Immature natural killer cell (primary cell): Measurements from ENCODE around the gene TCF7L2. TPM values are rescaled to one million over a fixed set of nuclear protein-coding genes. Genes with fewer than 3 reads are reported as not detected.
A peak's percentile ranks its signal among the peaks of the same experiment; 100 is the strongest.

Experiments
- DNase-seq, 3 donors: peaks; one replicate each; pipeline ENCODE4 v3.0.0; 2022; ENCODE audit warnings: mixed read lengths in 1 of 3
- H3K27ac Mint-ChIP-seq, 6 donors: one replicate each; pipeline ENCODE4 v1.8.0; 2020; ENCODE audit warnings: mixed read lengths in 6 of 6, mild to moderate bottlenecking in 5 of 6, inconsistent platforms in 4 of 6, moderate library complexity in 3 of 6
- H3K27me3 Mint-ChIP-seq, 3 donors: one replicate each; pipeline ENCODE4 v1.8.0; 2020 to 2021; ENCODE audit warnings: low read depth in 3 of 3, mild to moderate bottlenecking in 3 of 3, mixed read lengths in 3 of 3, moderate library complexity in 3 of 3, inconsistent platforms in 1 of 3
- H3K36me3 Mint-ChIP-seq, 3 donors: one replicate each; pipeline ENCODE4 v1.8.0; 2020; ENCODE audit warnings: mixed read lengths in 3 of 3, inconsistent platforms in 2 of 3, mild to moderate bottlenecking in 2 of 3
- H3K4me1 Mint-ChIP-seq, 2 donors: one replicate each; pipeline ENCODE4 v1.8.0; 2020; ENCODE audit warnings: inconsistent platforms in 2 of 2, mild to moderate bottlenecking in 2 of 2, mixed read lengths in 2 of 2, moderate library complexity in 1 of 2
- H3K4me3 Mint-ChIP-seq, 5 donors: one replicate each; pipeline ENCODE4 v1.8.0; 2020; ENCODE audit warnings: mild to moderate bottlenecking in 5 of 5, mixed read lengths in 5 of 5, inconsistent platforms in 3 of 5, moderate library complexity in 3 of 5
- H3K9me3 Mint-ChIP-seq, 6 donors: one replicate each; pipeline ENCODE4 v1.8.0; 2020; ENCODE audit warnings: mild to moderate bottlenecking in 6 of 6, mixed read lengths in 6 of 6, inconsistent platforms in 4 of 6, moderate library complexity in 3 of 6
- polyA plus RNA-seq, 3 donors: library from polyadenylated mRNA; unstranded; fragments of 300-500 nt; fragmentation: Illumina TruSeq; gene quantifications; one replicate each; pipeline ENCODE4 v1.2.3, GENCODE V29; 2021

Gene TCF7L2
- polyA plus RNA-seq, 3 donors from 2014 or later, result 0.83 to 1.8 TPM; not detected in 1

- H3K4me1 Mint-ChIP-seq, result peaks cover 15 to 18% of the 10 kb centered on the region in 2 donors
- peaks cover 0 to 2% (median 1%) of the 10 kb centered on the region in 3 donors for H3K27me3 Mint-ChIP-seq
These were observed 215.6 kb downstream of the TCF7L2 start for GRCh38 chr10:113165673-113166072.

GRCh38 chr10:113167702-113168101 is 217.7 kb downstream of the TCF7L2 start:
- Mint-ChIP-seq H3K4me1 (peaks cover 17 to 21% of the 10 kb centered on the region in 2 donors), H3K27me3 (peaks cover 0 to 2% (median 1%) of the 10 kb centered on the region in 3 donors)

More at GRCh38 chr10:113165673-113166072, 215.6 kb downstream of the TCF7L2 start:
- no peaks in the 10 kb centered on the region for H3K9me3 Mint-ChIP-seq
- DNase-seq, result no peak
- H3K4me3 Mint-ChIP-seq, result no peak overlapping the region
- H3K27ac Mint-ChIP-seq, result peak overlapping the region in 1 of 6 donors; percentile 37
- peaks cover 6 to 12% (median 8%) of the 10 kb centered on the region in 3 donors for H3K36me3 Mint-ChIP-seq

GRCh38 chr10:113168584-113168983 is 218.5 kb downstream of the TCF7L2 start:
- H3K4me3 Mint-ChIP-seq, result no peak overlapping the region
- H3K36me3 Mint-ChIP-seq, result peaks cover 0 to 6% (median 0%) of the 10 kb centered on the region in 3 donors
- no peak overlapping the region for H3K27ac Mint-ChIP-seq
- H3K4me1 Mint-ChIP-seq, result peaks cover 17 to 21% of the 10 kb centered on the region in 2 donors
- no peaks in the 10 kb centered on the region for H3K9me3 Mint-ChIP-seq
- peaks cover 0 to 2% (median 1%) of the 10 kb centered on the region in 3 donors for H3K27me3 Mint-ChIP-seq
- DNase-seq, result no peak

More at GRCh38 chr10:113167702-113168101, 217.7 kb downstream of the TCF7L2 start:
- Mint-ChIP-seq H3K4me3 (no peak overlapping the region), H3K9me3 (no peaks in the 10 kb centered on the region), H3K27ac (peak overlapping the region in 1 of 6 donors; percentile 20), H3K36me3 (peaks cover 0 to 6% (median 0%) of the 10 kb centered on the region in 3 donors)
- DNase-seq, result no peak

DNA sequence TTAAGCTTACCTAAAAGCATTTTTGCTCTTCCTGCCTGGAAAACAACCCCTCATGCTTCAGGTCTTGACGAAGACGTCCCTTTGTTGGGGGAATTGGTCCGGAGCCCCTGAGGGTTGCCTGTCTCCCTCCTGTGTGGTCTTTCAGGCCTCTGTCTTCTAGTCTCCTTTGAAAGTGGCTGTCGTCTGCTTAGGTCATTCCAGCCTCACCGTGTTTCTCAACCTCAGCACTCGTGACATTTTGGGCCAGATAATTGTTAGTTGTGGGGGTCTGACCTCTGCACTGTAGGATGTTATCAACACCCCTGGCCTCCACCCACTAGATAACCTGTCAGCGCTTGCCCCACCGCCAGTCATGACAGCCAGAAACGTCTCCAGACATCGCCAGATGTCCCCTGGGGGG is 219.1 kb downstream of the TCF7L2 start:
- Mint-ChIP-seq H3K27ac (peak overlapping the region in 2 of 6 donors; percentile 7 to 14), H3K36me3 (peaks cover 0 to 6% (median 0%) of the 10 kb centered on the region in 3 donors), H3K4me3 (no peak overlapping the region), H3K9me3 (no peaks in the 10 kb centered on the region), H3K4me1 (peaks cover 17 to 21% of the 10 kb centered on the region in 2 donors), H3K27me3 (peaks cover 0 to 2% (median 1%) of the 10 kb centered on the region in 3 donors)
- DNase-seq, result no peak

GRCh38 chr10:113169853-113170460 is 219.9 kb downstream of the TCF7L2 start:
- Mint-ChIP-seq H3K36me3 (peaks cover 0 to 6% (median 0%) of the 10 kb centered on the region in 3 donors), H3K27ac (peak overlapping the region; percentile 46 to 79 (median 64)), H3K4me1 (peaks cover 17 to 21% of the 10 kb centered on the region in 2 donors), H3K9me3 (no peaks in the 10 kb centered on the region), H3K4me3 (peak overlapping the region in 2 of 5 donors; percentile 41 to 56), H3K27me3 (peaks cover 0 to 2% (median 1%) of the 10 kb centered on the region in 3 donors)
- peak; percentile 11 to 38 (median 20) for DNase-seq

- H3K4me3 Mint-ChIP-seq, result no peak overlapping the region
- DNase-seq, result no peak
- H3K9me3 Mint-ChIP-seq, result no peaks in the 10 kb centered on the region
- H3K36me3 Mint-ChIP-seq, result peaks cover 0 to 3% (median 0%) of the 10 kb centered on the region in 3 donors
- H3K4me1 Mint-ChIP-seq, result peaks cover 17 to 21% of the 10 kb centered on the region in 2 donors
- H3K27ac Mint-ChIP-seq, result no peak overlapping the region
- peaks cover 0 to 2% (median 0%) of the 10 kb centered on the region in 3 donors for H3K27me3 Mint-ChIP-seq
These were observed 221.6 kb downstream of the TCF7L2 start for GRCh38 chr10:113171662-113172061.

- DNase-seq, result no peak
- H3K4me1 Mint-ChIP-seq, result peaks cover 6 to 8% of the 10 kb centered on the region in 2 donors
- no peak overlapping the region for H3K4me3 Mint-ChIP-seq
- H3K27me3 Mint-ChIP-seq, result peaks cover 0 to under 1% (median 0%) of the 10 kb centered on the region in 3 donors
- no peaks in the 10 kb centered on the region for H3K36me3 Mint-ChIP-seq
- H3K27ac Mint-ChIP-seq, result no peak overlapping the region
- no peaks in the 10 kb centered on the region for H3K9me3 Mint-ChIP-seq
These were observed 225.1 kb downstream of the TCF7L2 start for GRCh38 chr10:113175176-113175575.

- Mint-ChIP-seq H3K4me1 (no peaks in the 10 kb centered on the region), H3K36me3 (no peaks in the 10 kb centered on the region)
These were observed 226.0 kb downstream of the TCF7L2 start for GRCh38 chr10:113175756-113176651.

GRCh38 chr10:113176652-113177155 is 226.7 kb downstream of the TCF7L2 start:
- H3K9me3 Mint-ChIP-seq, result no peaks in the 10 kb centered on the region
- H3K36me3 Mint-ChIP-seq, result no peaks in the 10 kb centered on the region
- H3K27ac Mint-ChIP-seq, result no peak overlapping the region
- peaks cover 0 to 2% (median 0%) of the 10 kb centered on the region in 3 donors for H3K27me3 Mint-ChIP-seq
- H3K4me3 Mint-ChIP-seq, result no peak overlapping the region
- no peaks in the 10 kb centered on the region for H3K4me1 Mint-ChIP-seq
- DNase-seq, result no peak

More at GRCh38 chr10:113175756-113176651, 226.0 kb downstream of the TCF7L2 start:
- H3K9me3 Mint-ChIP-seq, result no peaks in the 10 kb centered on the region
- no peak overlapping the region for H3K27ac Mint-ChIP-seq
- H3K27me3 Mint-ChIP-seq, result peaks cover 0 to 2% (median 0%) of the 10 kb centered on the region in 3 donors
- no peak for DNase-seq
- H3K4me3 Mint-ChIP-seq, result no peak overlapping the region

- Mint-ChIP-seq H3K27me3 (peaks cover 1 to 2% (median 2%) of the 10 kb centered on the region in 3 donors), H3K27ac (no peak overlapping the region), H3K36me3 (no peaks in the 10 kb centered on the region), H3K4me1 (no peaks in the 10 kb centered on the region), H3K9me3 (no peaks in the 10 kb centered on the region), H3K4me3 (no peak overlapping the region)
- no peak for DNase-seq
These were observed 227.3 kb downstream of the TCF7L2 start for GRCh38 chr10:113177156-113177935.

DNA sequence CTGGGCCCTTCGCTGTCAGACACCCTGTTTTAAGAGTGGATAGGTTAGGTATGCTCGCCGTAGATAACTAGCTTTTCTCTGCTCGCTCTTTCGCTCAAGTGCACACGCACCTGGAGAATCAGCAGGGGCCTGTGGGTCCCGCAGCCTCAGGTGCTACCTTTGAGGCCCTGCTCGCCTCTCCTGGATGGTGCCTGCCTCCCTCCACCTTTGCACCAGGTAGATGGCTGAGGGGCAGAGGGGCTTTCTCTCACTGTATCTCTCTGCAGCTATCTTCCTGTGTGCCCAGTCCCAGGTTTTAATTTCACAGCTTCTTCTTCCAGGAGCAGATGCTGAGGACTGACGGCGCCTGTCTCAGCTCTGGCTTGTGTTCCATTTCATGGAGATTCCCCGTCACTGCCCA is 227.9 kb downstream of the TCF7L2 start:
- H3K4me1 Mint-ChIP-seq, result no peaks in the 10 kb centered on the region
- no peak for DNase-seq
- H3K27me3 Mint-ChIP-seq, result peaks cover 2% of the 10 kb centered on the region in 3 donors
- H3K9me3 Mint-ChIP-seq, result no peaks in the 10 kb centered on the region
- no peak overlapping the region for H3K27ac Mint-ChIP-seq
- no peak overlapping the region for H3K4me3 Mint-ChIP-seq
- H3K36me3 Mint-ChIP-seq, result no peaks in the 10 kb centered on the region

GRCh38 chr10:113178771-113179170 is 228.7 kb downstream of the TCF7L2 start:
- Mint-ChIP-seq H3K27ac (no peak overlapping the region), H3K4me1 (no peaks in the 10 kb centered on the region), H3K27me3 (peaks cover 2% of the 10 kb centered on the region in 3 donors), H3K36me3 (no peaks in the 10 kb centered on the region), H3K9me3 (no peaks in the 10 kb centered on the region), H3K4me3 (no peak overlapping the region)
- no peak for DNase-seq

DNA sequence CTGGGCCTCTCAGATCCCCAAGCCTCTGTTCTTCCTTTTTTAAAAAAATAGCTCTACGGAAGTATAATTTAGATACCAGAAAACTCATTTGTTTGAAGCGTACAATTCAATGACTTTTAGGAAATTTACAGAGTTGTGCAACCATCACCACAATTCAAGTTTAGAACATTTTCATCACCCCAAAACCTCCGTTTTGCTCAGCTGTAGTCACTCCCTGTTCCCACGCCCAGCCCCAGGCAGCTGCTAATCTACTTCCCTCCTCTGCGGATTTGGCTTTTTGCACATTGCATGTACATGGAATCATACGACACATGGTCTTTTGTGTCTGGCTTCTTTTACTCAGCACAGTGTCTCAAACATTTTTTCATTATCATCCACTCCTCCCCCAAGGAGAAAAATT is 229.2 kb downstream of the TCF7L2 start:
- H3K4me1 Mint-ChIP-seq, result no peaks in the 10 kb centered on the region
- no peak overlapping the region for H3K4me3 Mint-ChIP-seq
- no peaks in the 10 kb centered on the region for H3K9me3 Mint-ChIP-seq
- no peaks in the 10 kb centered on the region for H3K36me3 Mint-ChIP-seq
- no peak for DNase-seq
- peaks cover 2% of the 10 kb centered on the region in 3 donors for H3K27me3 Mint-ChIP-seq
- no peak overlapping the region for H3K27ac Mint-ChIP-seq
